ENCODE measurements around the gene RRAGC. TPM values are rescaled to one million over a fixed set of nuclear protein-coding genes. Genes with fewer than 3 reads are reported as not detected.

RRAGC gene
- total and polyA plus RNA-seq, 2 donors (not counting 3 experiments of a cell fraction or from before 2014, with no cell fraction given): 24.1 to 40.1 TPM

DNA sequence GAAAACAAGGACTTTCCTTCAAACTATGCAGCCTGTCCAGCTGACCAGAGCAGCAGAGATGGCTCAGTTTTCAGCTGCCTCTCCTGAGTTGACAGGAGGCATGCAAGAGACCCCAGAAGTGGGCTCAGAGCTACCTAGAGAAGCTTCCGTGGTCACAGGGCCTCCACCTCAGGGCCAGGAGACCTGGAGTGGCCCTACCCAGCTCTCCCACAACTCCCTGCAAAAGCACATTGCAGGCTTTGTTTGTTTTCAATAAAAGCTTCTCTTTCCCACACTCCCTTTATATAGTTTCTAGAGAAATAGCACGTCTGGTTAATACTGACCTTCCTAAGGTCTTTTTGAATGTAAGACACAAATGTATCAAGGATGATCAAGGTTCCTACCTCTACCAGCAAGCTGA is 40.1 kb downstream of the RRAGC start:
- H3K79me2 ChIP-seq (ENCODE audit: control insufficient read depth, insufficient read depth, low read length): no peaks in the 10 kb centered on the region
- no peak overlapping the region for H3K27ac ChIP-seq (ENCODE audit: insufficient read depth, low read depth, low read length)
- dilution Hi-C loops (cut with MboI; ENCODE audit: extremely low pct_ligation_motif_present, low sequenced_read_pairs) (no loop called here), intact Hi-C loops (cut with micrococcal nuclease) (loop anchor here (5.0 kb wide), 2 partner anchors 92 to 792 kb away; no protein-coding TSS in a partner anchor)
- H3K4me1 ChIP-seq (ENCODE audit: control insufficient read depth, extremely low read depth, insufficient read depth, low read length): peaks cover 4% of the 10 kb centered on the region
- peaks cover 35 to 66% of the 10 kb centered on the region in 2 experiments for H3K27me3 ChIP-seq (ENCODE audit: control insufficient read depth in 2 of 2, insufficient read depth in 2 of 2, low read length in 2 of 2)
- no peak overlapping the region for H3K4me3 ChIP-seq (replicated peaks in 1 of 3; ENCODE audit: insufficient read depth in 1 of 3, low read depth in 1 of 3, low read length in 3 of 3)
- no TSS peak for BruUV-seq (replicated peaks)
- TF ChIP-seq POLR2AphosphoS5 (IDR thresholded peaks at IDR 0.05; ENCODE audit: insufficient read depth, low read depth, low read length): no peak
- TF ChIP-seq JUN (IDR thresholded peaks at IDR 0.05; ENCODE audit: borderline replicate concordance, insufficient read depth, insufficient read length, low read depth): no peak
- no peak for TF ChIP-seq EZH2 (IDR thresholded peaks at IDR 0.05; ENCODE audit: borderline replicate concordance, low read depth, low read length, severe bottlenecking)
- no peak for TF ChIP-seq GATA2 (IDR thresholded peaks at IDR 0.05; ENCODE audit: insufficient read depth, insufficient read length, low read depth, low read length)
- ChIA-PET CTCF (interaction anchor here (0.9 to 4.0 kb wide), 9 partner anchors 10 to 793 kb away, joined by 3 to 27 read pairs (median 4); no protein-coding TSS in a partner anchor), POLR2A (no interaction called here)
- no peaks in the 10 kb centered on the region for H3K9me1 ChIP-seq (replicated peaks; ENCODE audit: control insufficient read depth, extremely low read depth, insufficient read depth, low read length)
- no peaks in the 10 kb centered on the region for H4K20me1 ChIP-seq (replicated peaks; ENCODE audit: control insufficient read depth, extremely low read depth, insufficient read depth, low read length)
- no peak overlapping the region for H3K4me2 ChIP-seq (ENCODE audit: insufficient read depth, low read length)
- no peaks in the 10 kb centered on the region for H3K36me3 ChIP-seq (ENCODE audit: control insufficient read depth in 2 of 2, extremely low read depth in 1 of 2, insufficient read depth in 2 of 2, low read length in 2 of 2)
- H3K9me3 ChIP-seq (replicated peaks; ENCODE audit: control insufficient read depth, insufficient read depth, low read length): no peaks in the 10 kb centered on the region
- no peak overlapping the region for H3K9ac ChIP-seq (replicated peaks; ENCODE audit: extremely low read depth, insufficient read depth, low read length)
- H2AFZ ChIP-seq (ENCODE audit: low read depth, low read length): no peak overlapping the region
- FAIRE-seq (no peak), DNase-seq (ENCODE audit: low read depth, low spot score) (no peak)

DNA sequence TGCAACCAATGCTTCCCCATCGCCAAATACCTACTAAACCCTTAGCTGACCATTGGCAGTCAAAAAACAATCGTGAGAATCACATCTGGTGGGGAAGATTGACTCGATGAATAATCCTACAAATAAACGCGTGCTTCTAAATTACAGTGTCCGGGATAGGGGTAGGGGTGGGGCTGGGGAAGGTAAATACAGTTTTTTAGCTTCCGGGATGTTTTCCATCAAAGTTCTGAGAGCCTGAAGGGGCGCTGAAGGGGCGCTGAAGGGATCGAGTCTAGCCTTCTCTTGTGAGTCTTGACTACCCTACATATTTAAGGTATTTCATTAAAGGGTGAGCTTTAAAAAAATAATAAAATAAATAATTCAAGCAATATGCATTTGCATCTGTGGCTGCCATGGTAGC is 40.5 kb downstream of the RRAGC start:
- ChIA-PET CTCF (interaction anchor here (0.9 to 4.0 kb wide), 9 partner anchors 11 to 792 kb away, joined by 3 to 27 read pairs (median 4); no protein-coding TSS in a partner anchor), POLR2A (no interaction called here)
- no TSS peak for BruUV-seq (replicated peaks)
- Histone ChIP-seq H3K9me3 (replicated peaks; ENCODE audit: control insufficient read depth, insufficient read depth, low read length) (no peaks in the 10 kb centered on the region), H4K20me1 (replicated peaks; ENCODE audit: control insufficient read depth, extremely low read depth, insufficient read depth, low read length) (no peaks in the 10 kb centered on the region), H3K9me1 (replicated peaks; ENCODE audit: control insufficient read depth, extremely low read depth, insufficient read depth, low read length) (no peaks in the 10 kb centered on the region), H3K27ac (ENCODE audit: insufficient read depth, low read depth, low read length) (no peak overlapping the region), H3K4me1 (ENCODE audit: control insufficient read depth, extremely low read depth, insufficient read depth, low read length) (peaks cover 4% of the 10 kb centered on the region), H2AFZ (ENCODE audit: low read depth, low read length) (no peak overlapping the region), H3K27me3 (ENCODE audit: control insufficient read depth in 2 of 2, insufficient read depth in 2 of 2, low read length in 2 of 2) (peaks cover 40 to 67% of the 10 kb centered on the region in 2 experiments), H3K4me2 (ENCODE audit: insufficient read depth, low read length) (no peak overlapping the region), H3K79me2 (ENCODE audit: control insufficient read depth, insufficient read depth, low read length) (no peaks in the 10 kb centered on the region), H3K9ac (replicated peaks; ENCODE audit: extremely low read depth, insufficient read depth, low read length) (no peak overlapping the region), H3K36me3 (ENCODE audit: control insufficient read depth in 2 of 2, extremely low read depth in 1 of 2, insufficient read depth in 2 of 2, low read length in 2 of 2) (no peaks in the 10 kb centered on the region), H3K4me3 (replicated peaks in 1 of 3; ENCODE audit: insufficient read depth in 1 of 3, low read depth in 1 of 3, low read length in 3 of 3) (no peak overlapping the region)
- DNase-seq (ENCODE audit: low read depth, low spot score) (no peak), FAIRE-seq (no peak)
- intact Hi-C loops (cut with micrococcal nuclease) (loop anchor here (5.0 kb wide), 2 partner anchors 92 to 792 kb away; no protein-coding TSS in a partner anchor), dilution Hi-C loops (cut with MboI; ENCODE audit: extremely low pct_ligation_motif_present, low sequenced_read_pairs) (no loop called here)
- TF ChIP-seq POLR2AphosphoS5 (IDR thresholded peaks at IDR 0.05; ENCODE audit: insufficient read depth, low read depth, low read length) (no peak), FOS (IDR thresholded peaks at IDR 0.05; ENCODE audit: borderline replicate concordance, insufficient read depth, low read length) (no peak), MYC (IDR thresholded peaks at IDR 0.05; ENCODE audit: low read depth, low read length) (no peak), EZH2 (IDR thresholded peaks at IDR 0.05; ENCODE audit: borderline replicate concordance, low read depth, low read length, severe bottlenecking) (no peak), POLR2A (IDR thresholded peaks at IDR 0.05; ENCODE audit: low read depth, low read length) (no peak), JUN (IDR thresholded peaks at IDR 0.05; ENCODE audit: borderline replicate concordance, insufficient read depth, insufficient read length, low read depth) (no peak), GATA2 (IDR thresholded peaks at IDR 0.05; ENCODE audit: insufficient read depth, insufficient read length, low read depth, low read length) (no peak)
- TF ChIP-seq, protein P1, sequence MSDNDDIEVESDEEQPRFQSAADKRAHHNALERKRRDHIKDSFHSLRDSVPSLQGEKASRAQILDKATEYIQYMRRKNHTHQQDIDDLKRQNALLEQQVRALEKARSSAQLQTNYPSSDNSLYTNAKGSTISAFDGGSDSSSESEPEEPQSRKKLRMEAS (IDR thresholded peaks at IDR 0.05; ENCODE audit: insufficient read depth, insufficient read length): no peak
- TF ChIP-seq, protein P2, sequence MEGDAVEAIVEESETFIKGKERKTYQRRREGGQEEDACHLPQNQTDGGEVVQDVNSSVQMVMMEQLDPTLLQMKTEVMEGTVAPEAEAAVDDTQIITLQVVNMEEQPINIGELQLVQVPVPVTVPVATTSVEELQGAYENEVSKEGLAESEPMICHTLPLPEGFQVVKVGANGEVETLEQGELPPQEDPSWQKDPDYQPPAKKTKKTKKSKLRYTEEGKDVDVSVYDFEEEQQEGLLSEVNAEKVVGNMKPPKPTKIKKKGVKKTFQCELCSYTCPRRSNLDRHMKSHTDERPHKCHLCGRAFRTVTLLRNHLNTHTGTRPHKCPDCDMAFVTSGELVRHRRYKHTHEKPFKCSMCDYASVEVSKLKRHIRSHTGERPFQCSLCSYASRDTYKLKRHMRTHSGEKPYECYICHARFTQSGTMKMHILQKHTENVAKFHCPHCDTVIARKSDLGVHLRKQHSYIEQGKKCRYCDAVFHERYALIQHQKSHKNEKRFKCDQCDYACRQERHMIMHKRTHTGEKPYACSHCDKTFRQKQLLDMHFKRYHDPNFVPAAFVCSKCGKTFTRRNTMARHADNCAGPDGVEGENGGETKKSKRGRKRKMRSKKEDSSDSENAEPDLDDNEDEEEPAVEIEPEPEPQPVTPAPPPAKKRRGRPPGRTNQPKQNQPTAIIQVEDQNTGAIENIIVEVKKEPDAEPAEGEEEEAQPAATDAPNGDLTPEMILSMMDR (IDR thresholded peaks at IDR 0.05; ENCODE audit: extremely low read depth in 1 of 2, insufficient read depth in 1 of 2, low read depth in 1 of 2, low read length in 2 of 2): no peak

Measured in endothelial cell of umbilical vein (primary cell).